Measurements from ENCODE around the gene CA14. TPM values are rescaled to one million over a fixed set of nuclear protein-coding genes. Genes with fewer than 3 reads are reported as not detected.
"Not testable (repeated sequence)": the region's sequence is repeated elsewhere in the genome, so short reads cannot be mapped to it uniquely, and the experiment has no call there.

The CA14 gene
- total RNA-seq, 1 donor from 2014 or later, result 0.38 TPM

GRCh38 chr1:150299716-150300115 is 42.1 kb downstream of the CA14 start:
- ATAC-seq, result no peak
- H3K4me3 ChIP-seq, result no peak overlapping the region
- intact Hi-C loops (cut with DNase I), result no loop called here
- no peaks in the 10 kb centered on the region for H3K9me3 ChIP-seq
- TF ChIP-seq CTCF (IDR thresholded peaks at IDR 0.05), result no peak
- peaks cover 88% of the 10 kb centered on the region for H3K36me3 ChIP-seq
- H3K4me1 ChIP-seq, result no peaks in the 10 kb centered on the region
- H3K27ac ChIP-seq, result no peak overlapping the region
- DNase-seq, result no peak
- H3K27me3 ChIP-seq (ENCODE audit: low read depth), result no peaks in the 10 kb centered on the region

- Histone ChIP-seq H3K36me3 (peaks cover 87% of the 10 kb centered on the region), H3K27me3 (ENCODE audit: low read depth) (no peaks in the 10 kb centered on the region), H3K4me3 (no peak overlapping the region), H3K27ac (no peak overlapping the region), H3K4me1 (no peaks in the 10 kb centered on the region), H3K9me3 (no peaks in the 10 kb centered on the region)
- no peak for TF ChIP-seq CTCF (IDR thresholded peaks at IDR 0.05)
- DNase-seq (no peak), ATAC-seq (peak in 1 of 2 donors; percentile 16)
- intact Hi-C loops (cut with DNase I), result no loop called here
These were observed 44.8 kb downstream of the CA14 start for GRCh38 chr1:150302338-150302737.

- Histone ChIP-seq H3K36me3 (peaks cover 87% of the 10 kb centered on the region), H3K27me3 (ENCODE audit: low read depth) (no peaks in the 10 kb centered on the region), H3K4me3 (no peak overlapping the region), H3K27ac (no peak overlapping the region), H3K4me1 (no peaks in the 10 kb centered on the region), H3K9me3 (no peaks in the 10 kb centered on the region)
- no peak for DNase-seq
- intact Hi-C loops (cut with DNase I), result no loop called here
- ATAC-seq, result no peak
- no peak for TF ChIP-seq CTCF (IDR thresholded peaks at IDR 0.05)
These were observed 45.3 kb downstream of the CA14 start for GRCh38 chr1:150302902-150303301.

GRCh38 chr1:150308585-150308984 is 51.0 kb downstream of the CA14 start:
- H3K36me3 ChIP-seq, result peaks cover 37% of the 10 kb centered on the region
- H3K4me3 ChIP-seq; intact Hi-C loops (cut with DNase I); ATAC-seq; H3K9me3 ChIP-seq; DNase-seq; H3K27ac ChIP-seq; H3K4me1 ChIP-seq; H3K27me3 ChIP-seq (ENCODE audit: low read depth): not testable (repeated sequence)

GRCh38 chr1:150309758-150310508 is 52.4 kb downstream of the CA14 start:
- H3K36me3 ChIP-seq, result peaks cover 29% of the 10 kb centered on the region
- H3K27ac ChIP-seq, result no peak overlapping the region
- ATAC-seq, result no peak
- H3K4me1 ChIP-seq, result no peaks in the 10 kb centered on the region
- TF ChIP-seq CTCF (IDR thresholded peaks at IDR 0.05), result no peak
- intact Hi-C loops (cut with DNase I), result no loop called here
- H3K4me3 ChIP-seq, result no peak overlapping the region
- no peaks in the 10 kb centered on the region for H3K9me3 ChIP-seq
- no peaks in the 10 kb centered on the region for H3K27me3 ChIP-seq (ENCODE audit: low read depth)
- DNase-seq, result no peak

- Histone ChIP-seq H3K36me3 (peaks cover 12% of the 10 kb centered on the region), H3K9me3 (no peaks in the 10 kb centered on the region), H3K4me1 (no peaks in the 10 kb centered on the region), H3K4me3 (no peak overlapping the region), H3K27me3 (ENCODE audit: low read depth) (no peaks in the 10 kb centered on the region), H3K27ac (no peak overlapping the region)
- intact Hi-C loops (cut with DNase I), result no loop called here
- TF ChIP-seq CTCF (IDR thresholded peaks at IDR 0.05), result no peak
- no peak for ATAC-seq
- DNase-seq, result no peak
These were observed 54.2 kb downstream of the CA14 start for GRCh38 chr1:150311762-150312161.

Other genes starting within 250 kb of the CA14 start
- gene OTUD7B, start 247.0 kb upstream of the CA14 start, total RNA-seq, result 29.5 TPM
- 36.1 TPM for gene VPS45, start 190.0 kb upstream of the CA14 start, total RNA-seq
- 41.6 TPM for gene PLEKHO1, start 107.9 kb upstream of the CA14 start, total RNA-seq
- gene ANP32E, start 21.7 kb upstream of the CA14 start, total RNA-seq, result 27.9 TPM
- 129 TPM for gene APH1A, start 11.2 kb downstream of the CA14 start, total RNA-seq
- gene C1orf54, start 15.0 kb downstream of the CA14 start, total RNA-seq, result 12.2 TPM
- 6.2 TPM for gene CIART, start 24.8 kb downstream of the CA14 start, total RNA-seq
- gene MRPS21, start 36.1 kb downstream of the CA14 start, total RNA-seq, result 45.9 TPM
- gene PRPF3, start 63.8 kb downstream of the CA14 start, total RNA-seq, result 54.1 TPM
- 32.0 TPM for gene RPRD2, start 106.4 kb downstream of the CA14 start, total RNA-seq
- 23.7 TPM for gene TARS2, start 229.6 kb downstream of the CA14 start, total RNA-seq

Data from lower lobe of right lung (tissue), 2 donors.